Lower lobe of right lung (tissue), 2 donors: ENCODE data around the gene PNPLA2. TPM values are rescaled to one million over a fixed set of nuclear protein-coding genes. Genes with fewer than 3 reads are reported as not detected.

Source experiments
- ATAC-seq, 2 donors: fragments of 200-7000 bp; cut with Tn5 transposase; one replicate each; pipeline ENCODE4 v1.9.1; 2020 to 2022; ENCODE audit warnings: mild to moderate bottlenecking in 2 of 2, moderate library complexity in 2 of 2
- DNase-seq: peaks from one replicate; pipeline ENCODE4 v3.0.0-alpha.2; 2020
- H3K27ac ChIP-seq: fragments of 200-600 bp; one replicate; pipeline ENCODE4 v1.8.0; 2022
- H3K27me3 ChIP-seq: fragments of 200-600 bp; one replicate; pipeline ENCODE4 v1.8.0; 2022; ENCODE audit warnings: low read depth
- H3K36me3 ChIP-seq: fragments of 200-600 bp; one replicate; pipeline ENCODE4 v1.8.0; 2022; ENCODE audit warnings: mild to moderate bottlenecking
- H3K4me1 ChIP-seq: fragments of 200-600 bp; one replicate; pipeline ENCODE4 v1.8.0; 2022
- H3K4me3 ChIP-seq: fragments of 200-600 bp; one replicate; pipeline ENCODE4 v1.8.0; 2022; ENCODE audit warnings: mild to moderate bottlenecking
- H3K9me3 ChIP-seq: fragments of 200-600 bp; one replicate; pipeline ENCODE4 v1.8.0; 2022
- intact Hi-C: fragments of 100-400 bp; cut with DNase I; formaldehyde crosslinking; loops from one replicate; pipeline ENCODE4 v1.11.0; 2022
- total RNA-seq: library from RNA; stranded (reverse); fragmentation: NEBNext Ultra II Directional; extraction: Animal tissue kit (Norgen Biotek cat#: 25700); gene quantifications from one replicate; pipeline ENCODE4 v1.2.1, GENCODE V29; 2021
- TF ChIP-seq, protein P1 (sequence below): fragments of 200-600 bp; IDR thresholded peaks from one replicate; pipeline ENCODE4 v1.8.0; 2022; ENCODE audit warnings: antibody characterized with exemption, mild to moderate bottlenecking
- donor health status: DM: no; HTN: yes; CAD: no; lungs with severe emphysema.

Gene PNPLA2
- total RNA-seq, 1 donor from 2014 or later = 137 TPM

GRCh38 chr11:796565-797295 is 22.0 kb upstream of the PNPLA2 start:
- Histone ChIP-seq H3K4me1 (peaks cover 37% of the 10 kb centered on the region), H3K27ac (peak overlapping the region; percentile 81), H3K36me3 (peaks cover 39% of the 10 kb centered on the region), H3K4me3 (peak overlapping the region; percentile 80), H3K9me3 (no peaks in the 10 kb centered on the region), H3K27me3 (no peaks in the 10 kb centered on the region)
- DNase-seq (no peak), ATAC-seq (no peak)
- TF ChIP-seq, protein P1, sequence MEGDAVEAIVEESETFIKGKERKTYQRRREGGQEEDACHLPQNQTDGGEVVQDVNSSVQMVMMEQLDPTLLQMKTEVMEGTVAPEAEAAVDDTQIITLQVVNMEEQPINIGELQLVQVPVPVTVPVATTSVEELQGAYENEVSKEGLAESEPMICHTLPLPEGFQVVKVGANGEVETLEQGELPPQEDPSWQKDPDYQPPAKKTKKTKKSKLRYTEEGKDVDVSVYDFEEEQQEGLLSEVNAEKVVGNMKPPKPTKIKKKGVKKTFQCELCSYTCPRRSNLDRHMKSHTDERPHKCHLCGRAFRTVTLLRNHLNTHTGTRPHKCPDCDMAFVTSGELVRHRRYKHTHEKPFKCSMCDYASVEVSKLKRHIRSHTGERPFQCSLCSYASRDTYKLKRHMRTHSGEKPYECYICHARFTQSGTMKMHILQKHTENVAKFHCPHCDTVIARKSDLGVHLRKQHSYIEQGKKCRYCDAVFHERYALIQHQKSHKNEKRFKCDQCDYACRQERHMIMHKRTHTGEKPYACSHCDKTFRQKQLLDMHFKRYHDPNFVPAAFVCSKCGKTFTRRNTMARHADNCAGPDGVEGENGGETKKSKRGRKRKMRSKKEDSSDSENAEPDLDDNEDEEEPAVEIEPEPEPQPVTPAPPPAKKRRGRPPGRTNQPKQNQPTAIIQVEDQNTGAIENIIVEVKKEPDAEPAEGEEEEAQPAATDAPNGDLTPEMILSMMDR = no peak
- intact Hi-C loops = no loop called here

GRCh38 chr11:797296-798092 is 21.2 kb upstream of the PNPLA2 start:
- Histone ChIP-seq H3K36me3 (peaks cover 42% of the 10 kb centered on the region), H3K9me3 (no peaks in the 10 kb centered on the region), H3K4me3 (peak overlapping the region; percentile 80), H3K27ac (peak overlapping the region; percentile 81), H3K27me3 (no peaks in the 10 kb centered on the region), H3K4me1 (peaks cover 37% of the 10 kb centered on the region)
- DNase-seq (peak; percentile 84), ATAC-seq (peak; percentile 47 to 53)
- intact Hi-C loops = no loop called here
- TF ChIP-seq, protein P1 = no peak

GRCh38 chr11:798093-798713 is 20.5 kb upstream of the PNPLA2 start, which contains the start of gene SLC25A22:
TSS of gene SLC25A22 (minus strand) at chr11:798281. CDS start at chr11:795006, 3,275 bp downstream.
- no peaks in the 10 kb centered on the region for H3K27me3 ChIP-seq
- peaks cover 40% of the 10 kb centered on the region for H3K36me3 ChIP-seq
- ATAC-seq (peak; percentile 80 to 84), DNase-seq (peak; percentile 89)
- H3K4me1 ChIP-seq = peaks cover 37% of the 10 kb centered on the region
- TF ChIP-seq, protein P1 = peak; percentile 80
- H3K4me3 ChIP-seq = peak within 1 kb of the TSS; percentile 80
- H3K9me3 ChIP-seq = no peaks in the 10 kb centered on the region
- intact Hi-C loops = no loop called here
- H3K27ac ChIP-seq = peak within 1 kb of the TSS; percentile 81

DNA sequence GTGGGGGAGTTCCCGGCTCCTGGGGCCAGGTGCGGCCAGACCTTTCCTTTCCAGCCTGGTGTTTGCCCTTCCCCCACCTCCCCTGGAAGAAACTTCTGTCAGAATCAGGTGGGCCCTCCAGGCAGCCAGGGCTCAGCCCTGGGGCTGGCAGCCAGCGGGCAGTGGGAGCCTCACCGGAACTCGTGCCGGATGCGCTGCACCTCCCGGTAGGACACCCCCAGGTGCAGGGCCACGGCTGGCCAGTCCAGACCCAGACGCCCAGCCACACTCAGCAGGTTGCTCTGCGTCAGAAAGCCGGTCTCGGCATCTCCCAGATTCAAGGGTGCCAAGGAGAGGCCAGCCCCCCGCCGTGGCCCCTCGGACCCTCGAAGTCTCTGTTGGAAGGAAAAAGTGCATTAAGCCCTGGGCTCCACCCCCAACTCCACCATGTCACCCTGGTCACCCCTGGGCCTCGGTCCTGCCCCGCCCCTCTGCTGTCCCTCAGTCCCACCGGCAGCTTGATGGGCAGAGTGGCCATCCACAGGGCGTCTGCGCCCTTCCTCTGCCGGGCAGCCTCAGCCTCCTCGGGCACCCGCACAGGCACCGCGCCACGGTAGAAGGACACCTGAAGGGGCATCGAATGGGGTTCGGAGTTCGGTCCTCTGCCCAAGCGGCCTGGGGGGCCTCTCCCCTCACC is 18.9 kb upstream of the PNPLA2 start:
- no peak for ATAC-seq
- TF ChIP-seq, protein P1 = no peak
- no peak for DNase-seq

GRCh38 chr11:800473-800872 is 18.2 kb upstream of the PNPLA2 start:
- intact Hi-C loops = no loop called here
- H3K36me3 ChIP-seq = peaks cover 35% of the 10 kb centered on the region
- ATAC-seq (no peak), DNase-seq (no peak)
- no peak overlapping the region for H3K27ac ChIP-seq
- H3K9me3 ChIP-seq = no peaks in the 10 kb centered on the region
- peaks cover 44% of the 10 kb centered on the region for H3K4me1 ChIP-seq
- H3K27me3 ChIP-seq = no peaks in the 10 kb centered on the region
- TF ChIP-seq, protein P1 = no peak
- H3K4me3 ChIP-seq = no peak overlapping the region

More for the DNA sequence above, 18.9 kb upstream of the PNPLA2 start:
- Histone ChIP-seq H3K27me3 (no peaks in the 10 kb centered on the region), H3K9me3 (no peaks in the 10 kb centered on the region), H3K36me3 (peaks cover 35% of the 10 kb centered on the region), H3K4me3 (no peak overlapping the region), H3K27ac (no peak overlapping the region), H3K4me1 (peaks cover 47% of the 10 kb centered on the region)
- intact Hi-C loops = no loop called here
